ENCODE results near the gene KPNA6. TPM values are rescaled to one million over a fixed set of nuclear protein-coding genes. Genes with fewer than 3 reads are reported as not detected.

KPNA6 gene
- total RNA-seq, 1 experiment from 2014 or later: 114 TPM

DNA sequence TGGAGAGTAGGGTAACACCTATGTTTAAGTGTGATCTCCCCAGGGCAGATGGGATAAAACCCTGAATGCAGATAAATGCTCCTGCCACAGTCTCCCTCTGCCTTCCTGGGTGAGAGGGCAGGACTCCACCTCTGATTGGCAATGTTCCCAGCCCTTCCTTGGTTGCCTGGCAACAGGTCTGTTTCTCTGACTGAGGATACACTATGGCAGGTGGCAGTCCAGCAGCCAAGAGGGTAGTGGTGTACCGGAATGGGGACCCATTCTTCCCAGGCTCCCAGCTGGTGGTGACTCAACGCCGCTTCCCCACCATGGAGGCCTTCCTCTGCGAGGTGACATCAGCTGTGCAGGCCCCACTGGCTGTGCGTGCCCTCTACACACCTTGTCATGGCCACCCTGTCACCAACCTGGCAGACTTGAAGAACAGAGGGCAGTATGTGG lies 101.1 kb downstream of the KPNA6 start, which contains the start of gene DCDC2B:
TSS of gene DCDC2B (plus strand) at position 199 of the 438 bp plus-strand sequence. CDS start at position 204, 5 bp downstream.
- H2BK15ac ChIP-seq (ENCODE audit: low read depth, low read length): no peak within 1 kb of the TSS
- no peak within 1 kb of the TSS for H2BK120ac ChIP-seq (ENCODE audit: low read depth, low read length, poor library complexity, severe bottlenecking)
- no peaks in the 10 kb centered on the region for H3K9me3 ChIP-seq (ENCODE audit: control insufficient read depth, low read depth, low read length)
- H4K8ac ChIP-seq (replicated peaks; ENCODE audit: insufficient read length, low read depth, low read length): no peak within 1 kb of the TSS
- TF ChIP-seq, protein P1, sequence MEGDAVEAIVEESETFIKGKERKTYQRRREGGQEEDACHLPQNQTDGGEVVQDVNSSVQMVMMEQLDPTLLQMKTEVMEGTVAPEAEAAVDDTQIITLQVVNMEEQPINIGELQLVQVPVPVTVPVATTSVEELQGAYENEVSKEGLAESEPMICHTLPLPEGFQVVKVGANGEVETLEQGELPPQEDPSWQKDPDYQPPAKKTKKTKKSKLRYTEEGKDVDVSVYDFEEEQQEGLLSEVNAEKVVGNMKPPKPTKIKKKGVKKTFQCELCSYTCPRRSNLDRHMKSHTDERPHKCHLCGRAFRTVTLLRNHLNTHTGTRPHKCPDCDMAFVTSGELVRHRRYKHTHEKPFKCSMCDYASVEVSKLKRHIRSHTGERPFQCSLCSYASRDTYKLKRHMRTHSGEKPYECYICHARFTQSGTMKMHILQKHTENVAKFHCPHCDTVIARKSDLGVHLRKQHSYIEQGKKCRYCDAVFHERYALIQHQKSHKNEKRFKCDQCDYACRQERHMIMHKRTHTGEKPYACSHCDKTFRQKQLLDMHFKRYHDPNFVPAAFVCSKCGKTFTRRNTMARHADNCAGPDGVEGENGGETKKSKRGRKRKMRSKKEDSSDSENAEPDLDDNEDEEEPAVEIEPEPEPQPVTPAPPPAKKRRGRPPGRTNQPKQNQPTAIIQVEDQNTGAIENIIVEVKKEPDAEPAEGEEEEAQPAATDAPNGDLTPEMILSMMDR (conservative IDR thresholded peaks at IDR 0.05): no peak
- no peak within 1 kb of the TSS for H3T11ph ChIP-seq (ENCODE audit: low read length)
- no peak within 1 kb of the TSS for H3K56ac ChIP-seq (ENCODE audit: insufficient read length, low read depth, low read length)
- Mint-ChIP-seq H3K36me3 (ENCODE audit: insufficient read depth in 1 of 3, low read depth in 3 of 3) (peaks cover 0 to 14% (median 11%) of the 10 kb centered on the region in 3 experiments; a peak in 5 of 7 replicates), H3K4me1 (peaks cover 8 to 11% of the 10 kb centered on the region in 2 experiments), H3K9me3 (no peaks in the 10 kb centered on the region), H3K27ac (peak within 1 kb of the TSS in 2 of 3 experiments; percentile 44 to 57; a peak in 2 of 7 replicates), H3K4me3 (peak within 1 kb of the TSS in 1 of 2 experiments; percentile 32; a peak in 1 of 5 replicates), H3K27me3 (ENCODE audit: low read depth) (peaks cover 12% of the 10 kb centered on the region)
- H3K27ac ChIP-seq (ENCODE audit: insufficient read length, low read depth, low read length): no peak within 1 kb of the TSS
- H2AFZ ChIP-seq (ENCODE audit: low read length): no peak within 1 kb of the TSS
- DNase-seq: no peak
- H2BK12ac ChIP-seq (ENCODE audit: insufficient read length, low read depth, low read length): no peak within 1 kb of the TSS
- no peak within 1 kb of the TSS for H2AK5ac ChIP-seq (ENCODE audit: insufficient read length, low read length)
- H4K91ac ChIP-seq (ENCODE audit: insufficient read length, low read depth, low read length): no peak within 1 kb of the TSS
- no peak within 1 kb of the TSS for H3K14ac ChIP-seq (ENCODE audit: insufficient read depth, low read length)
- no peaks in the 10 kb centered on the region for H3K79me2 ChIP-seq (ENCODE audit: insufficient read depth, low read length)
- no peaks in the 10 kb centered on the region; the same call in 1 of the 2 replicates for H3K27me3 ChIP-seq (ENCODE audit: insufficient read depth, low read length)
- no peak within 1 kb of the TSS for H3K4ac ChIP-seq (ENCODE audit: low read depth, low read length)
- no peak within 1 kb of the TSS for H2BK20ac ChIP-seq (ENCODE audit: low read depth, low read length, poor library complexity, severe bottlenecking)
- no peak within 1 kb of the TSS for H3K23ac ChIP-seq (ENCODE audit: insufficient read length, low read depth, low read length)
- H3K9ac ChIP-seq (ENCODE audit: extremely low read depth, insufficient read length, low read length): no peak within 1 kb of the TSS
- H3K4me1 ChIP-seq (ENCODE audit: insufficient read depth, low read length): peaks cover 4% of the 10 kb centered on the region; the same call in 1 of the 2 replicates
- no CpG with 5 or more reads among the region's 5 CpGs for WGBS (ENCODE audit: extremely low coverage, insufficient read length, low lambda C conversion rate)
- H3K18ac ChIP-seq (ENCODE audit: insufficient read length, low read depth, low read length): no peak within 1 kb of the TSS
- no peaks in the 10 kb centered on the region for H4K20me1 ChIP-seq (ENCODE audit: control insufficient read depth, insufficient read depth, insufficient read length)
- H3K23me2 ChIP-seq (ENCODE audit: insufficient read length, low read depth, low read length, poor library complexity, severe bottlenecking): peaks cover 10% of the 10 kb centered on the region
- H3K79me1 ChIP-seq (ENCODE audit: insufficient read depth, low read depth, low read length, poor library complexity, severe bottlenecking): no peaks in the 10 kb centered on the region
- no peak within 1 kb of the TSS for H2BK5ac ChIP-seq (ENCODE audit: insufficient read length, low read length)
- H3K4me2 ChIP-seq (ENCODE audit: insufficient read depth, insufficient read length, low read length): no peak within 1 kb of the TSS
- H4K5ac ChIP-seq (ENCODE audit: insufficient read length, low read depth, low read length): no peak within 1 kb of the TSS

Measured in H9 (cell line).